ENCODE results near the gene LAPTM5. TPM values are rescaled to one million over a fixed set of nuclear protein-coding genes. Genes with fewer than 3 reads are reported as not detected.

The LAPTM5 gene
- total and polyA plus RNA-seq, 4 donors, result 18.0 to 46.2 (median 28.1) TPM

GRCh38 chr1:30687886-30688285 is 69.7 kb downstream of the LAPTM5 start:
- DNase-seq (ENCODE audit: low spot score), result no peak
- Histone ChIP-seq H3K9me3 (ENCODE audit: control insufficient read depth in 4 of 4, low read length in 3 of 4) (no peaks in the 10 kb centered on the region), H3K27me3 (ENCODE audit: control insufficient read depth in 4 of 4, insufficient read depth in 4 of 4, low read length in 3 of 4) (peaks cover 0 to 3% (median 0%) of the 10 kb centered on the region in 4 donors), H3K9ac (ENCODE audit: low read depth in 1 of 2, low read length in 2 of 2) (no peak overlapping the region), H3K27ac (ENCODE audit: low read depth in 1 of 2, low read length in 2 of 2) (no peak overlapping the region), H3K4me3 (ENCODE audit: low read depth in 1 of 3, low read length in 3 of 3) (no peak overlapping the region), H3K36me3 (ENCODE audit: control insufficient read depth in 4 of 4, insufficient read depth in 3 of 4, low read depth in 1 of 4, low read length in 3 of 4) (no peaks in the 10 kb centered on the region), H3K4me1 (ENCODE audit: control insufficient read depth in 4 of 4, insufficient read depth in 4 of 4, low read length in 3 of 4) (no peaks in the 10 kb centered on the region)
- no peak for TF ChIP-seq GABPA (IDR thresholded peaks at IDR 0.05 in 1 of 2, conservative IDR thresholded peaks at IDR 0.05 in 1 of 2)
- TF ChIP-seq REST (IDR thresholded peaks at IDR 0.05), result no peak
- TF ChIP-seq, protein P1, sequence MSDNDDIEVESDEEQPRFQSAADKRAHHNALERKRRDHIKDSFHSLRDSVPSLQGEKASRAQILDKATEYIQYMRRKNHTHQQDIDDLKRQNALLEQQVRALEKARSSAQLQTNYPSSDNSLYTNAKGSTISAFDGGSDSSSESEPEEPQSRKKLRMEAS (IDR thresholded peaks at IDR 0.05), result no peak
- TF ChIP-seq JUND (IDR thresholded peaks at IDR 0.05), result no peak
- TF ChIP-seq, protein P2, sequence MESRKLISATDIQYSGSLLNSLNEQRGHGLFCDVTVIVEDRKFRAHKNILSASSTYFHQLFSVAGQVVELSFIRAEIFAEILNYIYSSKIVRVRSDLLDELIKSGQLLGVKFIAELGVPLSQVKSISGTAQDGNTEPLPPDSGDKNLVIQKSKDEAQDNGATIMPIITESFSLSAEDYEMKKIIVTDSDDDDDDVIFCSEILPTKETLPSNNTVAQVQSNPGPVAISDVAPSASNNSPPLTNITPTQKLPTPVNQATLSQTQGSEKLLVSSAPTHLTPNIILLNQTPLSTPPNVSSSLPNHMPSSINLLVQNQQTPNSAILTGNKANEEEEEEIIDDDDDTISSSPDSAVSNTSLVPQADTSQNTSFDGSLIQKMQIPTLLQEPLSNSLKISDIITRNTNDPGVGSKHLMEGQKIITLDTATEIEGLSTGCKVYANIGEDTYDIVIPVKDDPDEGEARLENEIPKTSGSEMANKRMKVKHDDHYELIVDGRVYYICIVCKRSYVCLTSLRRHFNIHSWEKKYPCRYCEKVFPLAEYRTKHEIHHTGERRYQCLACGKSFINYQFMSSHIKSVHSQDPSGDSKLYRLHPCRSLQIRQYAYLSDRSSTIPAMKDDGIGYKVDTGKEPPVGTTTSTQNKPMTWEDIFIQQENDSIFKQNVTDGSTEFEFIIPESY (IDR thresholded peaks at IDR 0.05), result no peak
- TF ChIP-seq HNF4G (IDR thresholded peaks at IDR 0.05), result no peak
- TF ChIP-seq CTCF (IDR thresholded peaks at IDR 0.05; ENCODE audit: low read depth, low read length, missing input control), result no peak
- TF ChIP-seq EGR1 (IDR thresholded peaks at IDR 0.05; ENCODE audit: low read depth in 2 of 2), result no peak
- no peak for TF ChIP-seq RXRA (IDR thresholded peaks at IDR 0.05)
- TF ChIP-seq HNF4A (conservative IDR thresholded peaks at IDR 0.05), result no peak
- TF ChIP-seq RAD21 (IDR thresholded peaks at IDR 0.05), result no peak
- TF ChIP-seq NR2F2 (IDR thresholded peaks at IDR 0.05), result no peak
- TF ChIP-seq TAF1 (conservative IDR thresholded peaks at IDR 0.05), result no peak
- TF ChIP-seq ATF3 (IDR thresholded peaks at IDR 0.05), result no peak
- no peak for TF ChIP-seq SP1 (IDR thresholded peaks at IDR 0.05)
- 96% methylated on average over 6 of the region's 6 CpGs for WGBS
